K562 (cell line): ENCODE measurements around the gene FHIT. TPM values are rescaled to one million over a fixed set of nuclear protein-coding genes. Genes with fewer than 3 reads are reported as not detected.

Experiments used
- ATAC-seq: fragments of 200-7000 bp; cut with Tn5 transposase; 3 replicates; pipeline ENCODE4 v1.9.1; 2020; ENCODE audit warnings: moderate library complexity
- BruUV-seq: library from RNA; stranded (reverse); fragments of 400-500 nt; replicated peaks from 2 replicates; lab custom pipeline; 2021; lab: Mats Ljungman, UMichigan
- CTCF ChIA-PET: fragments of 300-600 bp; formaldehyde crosslinking; extraction: SDS; loops from one replicate; lab custom pipeline; 2021; ENCODE audit warnings: low intra/inter-chr PET ratio; lab: Yijun Ruan, JAX
- POLR2A ChIA-PET: fragments of 300-600, 350-650 bp; sonication (Branson Sonifier 250); formaldehyde crosslinking; extraction: SDS; loops from one replicate; lab custom pipeline; 2021; ENCODE audit warnings: antibody characterized with exemption, inconsistent platforms; lab: Yijun Ruan, JAX
- DNase-seq, 4 experiments: peaks; one replicate each; pipeline versions ENCODE4 v3.0.0 to v3.0.0-alpha.2; 2011 to 2018; ENCODE audit warnings: low spot score in 3 of 4, mixed read lengths in 3 of 4; ENCODE audit errors: extremely low read depth in 1 of 4
- FAIRE-seq: peaks from 2 replicates; lab custom pipeline; 2011; peaks lifted over from hg19 to GRCh38; lab: Jason Lieb, UNC
- H2AFZ ChIP-seq: 2 replicates; pipeline ENCODE4 v1.6.0; 2011; ENCODE audit warnings: low read depth, low read length, control low read depth, inconsistent platforms
- H3K27ac ChIP-seq: fragments of 200-600 bp; 3 replicates; pipeline ENCODE4 v1.8.0; 2011; ENCODE audit warnings: low read depth, mild to moderate bottlenecking, control low read depth, inconsistent platforms, low read length, moderate library complexity, mixed read lengths; ENCODE audit errors: extremely low read depth
- H3K27me3 ChIP-seq, 2 experiments: fragments of 300-600 bp in 1 of 2; 2 replicates in 1 of 2; 3 replicates in 1 of 2; pipeline versions ENCODE4 v1.6.0 to v1.8.0; 2011; ENCODE audit warnings: inconsistent platforms in 2 of 2, low read length in 2 of 2, mild to moderate bottlenecking in 1 of 2, mixed read lengths in 1 of 2, moderate library complexity in 1 of 2; ENCODE audit not compliant: control insufficient read depth in 2 of 2, insufficient read depth in 2 of 2
- H3K36me3 ChIP-seq: fragments of 300-600 bp; 3 replicates; pipeline ENCODE4 v1.8.0; 2011; ENCODE audit warnings: mild to moderate bottlenecking, low read length, inconsistent platforms; ENCODE audit not compliant: control insufficient read depth, insufficient read depth
- H3K4me1 ChIP-seq, 2 experiments: fragments of 200-600 bp in 1 of 2; replicated peaks in 1 of 2; 2 replicates in 1 of 2; 3 replicates in 1 of 2; pipeline versions ENCODE4 v1.5.1 to v1.8.0; 2011; ENCODE audit warnings: inconsistent platforms in 2 of 2, low read length in 2 of 2, mild to moderate bottlenecking in 1 of 2, mixed read lengths in 1 of 2, moderate library complexity in 1 of 2; ENCODE audit not compliant: control insufficient read depth in 2 of 2, insufficient read depth in 2 of 2
- H3K4me2 ChIP-seq: 2 replicates; pipeline ENCODE4 v1.6.1; 2011; ENCODE audit warnings: low read length, control low read depth, inconsistent platforms, mixed read lengths; ENCODE audit not compliant: insufficient read depth
- H3K4me3 ChIP-seq: fragments of 200-600 bp; sonication (generic), shearing (Covaris generic); 2 replicates; pipeline ENCODE4 v1.5.1; 2016; ENCODE audit warnings: control low read depth, inconsistent platforms
- H3K79me2 ChIP-seq: fragments of 200-600 bp; 3 replicates; pipeline ENCODE4 v1.8.0; 2011; ENCODE audit warnings: low read length, inconsistent platforms; ENCODE audit not compliant: control insufficient read depth, insufficient read depth
- H3K9ac ChIP-seq, 2 experiments: 2 replicates each; pipeline versions ENCODE4 v1.6.0 to v1.6.1; 2011; ENCODE audit warnings: low read depth in 2 of 2, low read length in 2 of 2, control low read depth in 1 of 2, inconsistent platforms in 1 of 2, mild to moderate bottlenecking in 1 of 2, mixed read lengths in 1 of 2; ENCODE audit not compliant: insufficient read depth in 1 of 2
- H3K9me1 ChIP-seq: one replicate; pipeline ENCODE4 v1.6.0; 2011; ENCODE audit warnings: inconsistent platforms, mild to moderate bottlenecking, low read length, moderate library complexity; ENCODE audit not compliant: control insufficient read depth, insufficient read depth
- H3K9me3 ChIP-seq: replicated peaks from 2 replicates; pipeline ENCODE4 v1.5.1; 2011; ENCODE audit warnings: low read depth, low read length, inconsistent platforms; ENCODE audit not compliant: control insufficient read depth, insufficient read depth
- H4K20me1 ChIP-seq: replicated peaks from 2 replicates; pipeline ENCODE4 v1.6.1; 2011; ENCODE audit warnings: low read length, inconsistent platforms, mixed read lengths; ENCODE audit not compliant: control insufficient read depth, insufficient read depth
- CEBPG ChIP-seq, 3 experiments: fragments of 200-800 bp in 1 of 3; sonication (Bioruptor generic) in 1 of 3; sonication (generic) in 1 of 3; formaldehyde crosslinking in 1 of 3; IDR thresholded peaks in 2 of 3; conservative IDR thresholded peaks in 1 of 3; 2 replicates each; pipeline versions ENCODE4 v1.6.1 to v1.8.0; 2016 to 2022; ENCODE audit warnings: missing compliant biosample characterization in 2 of 3, missing genetic modification characterization in 2 of 3, mild to moderate bottlenecking in 1 of 3, missing genetic modification reagents in 1 of 3
- ETV5 ChIP-seq: sonication (generic); formaldehyde crosslinking; IDR thresholded peaks from 2 replicates; pipeline ENCODE4 v1.4.0; 2020; ENCODE audit warnings: low read depth, mild to moderate bottlenecking, missing genetic modification reagents
- GABPB1 ChIP-seq: sonication (generic); formaldehyde crosslinking; IDR thresholded peaks from 2 replicates; pipeline ENCODE4 v1.8.0; 2022; ENCODE audit warnings: mild to moderate bottlenecking, missing genetic modification reagents
- KLF10 ChIP-seq: fragments of 250-450 bp; sonication (Bioruptor Pico); IDR thresholded peaks from 2 replicates; pipeline ENCODE4 v1.6.1; 2021; ENCODE audit warnings: matching md5 sums
- POLR2A ChIP-seq: fragments of 450-650 bp; conservative IDR thresholded peaks from 2 replicates; pipeline ENCODE4 v1.6.1; 2016
- RBFOX2 ChIP-seq: fragments of 200-400 bp; formaldehyde crosslinking; IDR thresholded peaks from 2 replicates; pipeline ENCODE4 v1.6.1; 2017; ENCODE audit warnings: low read depth, mild to moderate bottlenecking, low read length, moderate library complexity
- REST ChIP-seq, 2 experiments: fragments of 450-650 bp; formaldehyde crosslinking in 1 of 2; IDR thresholded peaks; 2 replicates each; pipeline versions ENCODE4 v1.4.0 to v1.6.1; 2014 to 2020; ENCODE audit warnings: mild to moderate bottlenecking in 2 of 2, borderline replicate concordance in 1 of 2, low read depth in 1 of 2
- RNF2 ChIP-seq: sonication (generic); IDR thresholded peaks from 2 replicates; pipeline ENCODE4 v1.6.1; 2016
- SRSF9 ChIP-seq: fragments of 200-400 bp; formaldehyde crosslinking; IDR thresholded peaks from 2 replicates; pipeline ENCODE4 v1.6.1; 2017; ENCODE audit warnings: low read depth, low read length, borderline replicate concordance
- STAG1 ChIP-seq: sonication (generic); formaldehyde crosslinking; IDR thresholded peaks from 2 replicates; pipeline ENCODE4 v1.5.0; 2020; ENCODE audit warnings: missing genetic modification reagents, borderline replicate concordance
- ZNF75A ChIP-seq: fragments of 450-650 bp; formaldehyde crosslinking; IDR thresholded peaks from 2 replicates; pipeline ENCODE4 v1.4.0; 2020; ENCODE audit warnings: mild to moderate bottlenecking
- WGBS: fragments of 100-300 bp; shearing (Covaris generic); methylation state at CpG from one replicate; pipeline ENCODE4 v1.1.6; 2016; ENCODE audit warnings: low coverage, mixed read lengths; ENCODE audit not compliant: insufficient coverage; ENCODE audit errors: missing lambda C conversion rate; 5-methylcytosine and 5-hydroxymethylcytosine counted together
- in situ Hi-C: fragments of 300-500 bp; cut with MboI; formaldehyde crosslinking; loops from 4 replicates; pipeline ENCODE4 v1.15.0; 2018; ENCODE audit warnings: inconsistent platforms, mixed read lengths
- intact Hi-C: fragments of 100-400 bp; cut with micrococcal nuclease; formaldehyde crosslinking; loops from 2 replicates; pipeline ENCODE4 v1.14.2; 2022
- polyA plus RNA-seq, 8 experiments: library from polyadenylated mRNA; depleted of rRNA in 4 of 8; stranded (reverse) in 5 of 8; unstranded in 3 of 8; fragments of >200 nt; fragmentation: Nextera tagmentation in 2 of 8; fragmentation: Illumina TruSeq in 1 of 8; extraction: Ambion mirVana in 2 of 8; extraction: Trizol in 1 of 8; gene quantifications; 2 replicates each; pipeline versions ENCODE4 v1.2.1 to v1.2.3, GENCODE V29; 2011 to 2014; ENCODE audit warnings: inconsistent platforms in 1 of 8, missing spikeins in 1 of 8
- total RNA-seq, 7 experiments: library from RNA; depleted of rRNA in 6 of 7; stranded (reverse); fragments of >200 nt in 6 of 7; fragmentation: Illumina TruSeq in 2 of 7; extraction: Trizol in 2 of 7; gene quantifications; 2 replicates each; pipeline versions ENCODE4 v1.2.1 to v1.2.3, GENCODE V29; 2011 to 2021; ENCODE audit warnings: low replicate concordance in 1 of 7
- TF ChIP-seq, protein P1 (sequence below): sonication (generic); formaldehyde crosslinking; IDR thresholded peaks from 2 replicates; pipeline ENCODE4 v1.9.0; 2022; ENCODE audit warnings: mild to moderate bottlenecking, missing genetic modification reagents

Gene FHIT
- total and polyA plus RNA-seq, 9 of the 15 experiments (the other 6 are each of a cell fraction or from before 2014, with no cell fraction given), result 1.7 to 9.1 (median 4.3) TPM

DNA sequence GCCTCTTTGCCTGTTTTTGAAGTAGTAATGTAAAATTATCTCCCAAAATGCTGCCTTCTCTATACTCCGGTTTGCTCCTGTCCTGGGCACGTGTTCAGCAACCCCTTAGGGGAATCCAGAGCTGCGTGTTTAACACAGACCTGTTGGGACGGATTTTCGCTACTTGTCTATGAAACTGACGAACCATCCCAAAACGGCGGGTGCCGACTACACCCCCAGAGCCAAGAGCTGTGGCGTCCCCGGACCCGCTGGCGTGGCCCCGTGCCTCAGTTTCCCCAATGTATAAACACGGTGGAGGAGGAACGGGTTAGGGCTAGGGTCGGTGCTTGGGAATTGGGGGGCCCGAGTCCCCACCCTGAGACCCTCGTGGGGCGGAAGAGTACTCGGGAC is 473 bp downstream of the FHIT start:
- FAIRE-seq (peak; percentile 84), DNase-seq (peak; percentile 11 to 50 (median 18)), ATAC-seq (peak; percentile 64)
- peak overlapping the region; percentile 82 to 90 for H3K9ac ChIP-seq
- H3K9me3 ChIP-seq, result no peaks in the 10 kb centered on the region
- in situ Hi-C loops (loop anchor here (25.0 kb wide), 1 partner anchor 1138 kb away; no protein-coding TSS in a partner anchor), intact Hi-C loops (no loop called here)
- H3K4me2 ChIP-seq, result peak overlapping the region; percentile 87
- peak overlapping the region; percentile 77 for H3K27ac ChIP-seq
- peaks cover 15% of the 10 kb centered on the region for H3K79me2 ChIP-seq
- H3K4me3 ChIP-seq, result peak overlapping the region; percentile 74
- TSS peak; percentile 77 for BruUV-seq
- peak overlapping the region; percentile 98 for H2AFZ ChIP-seq
- peaks cover 2 to 7% of the 10 kb centered on the region in 2 experiments; a peak in 3 of 5 replicates for H3K4me1 ChIP-seq
- no peaks in the 10 kb centered on the region for H3K36me3 ChIP-seq
- CTCF ChIA-PET, result no interaction called here
- H3K9me1 ChIP-seq, result no peaks in the 10 kb centered on the region
- POLR2A ChIA-PET, result interaction anchor here (0.7 kb wide), 1 partner anchor 932 kb away, joined by 3 read pairs; no protein-coding TSS in a partner anchor
- WGBS, result 2% methylated on average over 14 of the region's 21 CpGs
- no peaks in the 10 kb centered on the region for H4K20me1 ChIP-seq
- no peaks in the 10 kb centered on the region for H3K27me3 ChIP-seq
- TF ChIP-seq GABPB1 (CRISPR knock-in tag), result no peak
- TF ChIP-seq KLF10 (CRISPR knock-in tag), result no peak
- TF ChIP-seq, protein P1, sequence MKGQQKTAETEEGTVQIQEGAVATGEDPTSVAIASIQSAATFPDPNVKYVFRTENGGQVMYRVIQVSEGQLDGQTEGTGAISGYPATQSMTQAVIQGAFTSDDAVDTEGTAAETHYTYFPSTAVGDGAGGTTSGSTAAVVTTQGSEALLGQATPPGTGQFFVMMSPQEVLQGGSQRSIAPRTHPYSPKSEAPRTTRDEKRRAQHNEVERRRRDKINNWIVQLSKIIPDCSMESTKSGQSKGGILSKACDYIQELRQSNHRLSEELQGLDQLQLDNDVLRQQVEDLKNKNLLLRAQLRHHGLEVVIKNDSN (CRISPR knock-in tag), result peak; percentile 59
- TF ChIP-seq ZNF75A (CRISPR knock-in tag), result no peak
- TF ChIP-seq POLR2A, result no peak
- TF ChIP-seq SRSF9, result no peak
- peak; percentile 60 for TF ChIP-seq REST (IDR thresholded peaks at IDR 0.05; ENCODE audit: borderline replicate concordance)
- no peak for TF ChIP-seq REST (CRISPR knock-in tag; IDR thresholded peaks at IDR 0.05; ENCODE audit: low read depth)
- TF ChIP-seq RBFOX2, result no peak
- no peak for TF ChIP-seq RNF2
- TF ChIP-seq CEBPG (CRISPR knock-in tag; IDR thresholded peaks at IDR 0.05), result no peak
- no peak for TF ChIP-seq CEBPG (tag; conservative IDR thresholded peaks at IDR 0.05 in 1 of 2, IDR thresholded peaks at IDR 0.05 in 1 of 2)
- TF ChIP-seq STAG1 (CRISPR knock-in tag), result no peak
- 0 out of 2 replicates have a peak, but pooled peaks have one; percentile 10 for TF ChIP-seq ETV5
